NT2/D1 (cell line): ENCODE data around the gene SPARCL1.

Experiments used
- YY1 ChIP-seq: IDR thresholded peaks from 2 replicates; pipeline ENCODE4 v1.6.1; 2011; ENCODE audit not compliant: insufficient read length, insufficient read depth
- ZNF274 ChIP-seq: IDR thresholded peaks from 2 replicates; pipeline ENCODE4 v1.6.1; 2011; ENCODE audit warnings: mild to moderate bottlenecking, low read depth, low read length

GRCh38 chr4:87566276-87566675 is 37.1 kb upstream of the SPARCL1 start:
- no peak for TF ChIP-seq YY1
- no peak for TF ChIP-seq ZNF274
